Peyer's patch (tissue), 4 donors: Measurements from ENCODE around the gene PSG6.
"Not testable (repeated sequence)": the region's sequence is repeated elsewhere in the genome, so short reads cannot be mapped to it uniquely, and the experiment has no call there.

Source experiments
- CTCF ChIP-seq, 6 experiments: fragments of 450-650 bp in 4 of 6; fragments of 200-600 bp in 2 of 6; sonication (generic) in 1 of 6; IDR thresholded peaks; one replicate each; pipeline ENCODE4 v1.5.1; 2017 to 2019; ENCODE audit warnings: antibody characterized with exemption in 6 of 6, mild to moderate bottlenecking in 3 of 6, moderate library complexity in 1 of 6
- POLR2A ChIP-seq, 2 donors: fragments of 450-650 bp; IDR thresholded peaks; one replicate each; pipeline ENCODE4 v1.5.1; 2017; ENCODE audit warnings: antibody characterized with exemption in 2 of 2, mild to moderate bottlenecking in 2 of 2, moderate library complexity in 2 of 2

GRCh38 chr19:42917634-42918033 lies at the start of gene PSG6:
- not testable (repeated sequence) for TF ChIP-seq CTCF, POLR2A (IDR thresholded peaks at IDR 0.05)
